Activated CD4-positive, alpha-beta memory T cell treated with anti-CD3 and anti-CD28 coated beads, Interleukin-2, amount 10 ng/mL, durations not matched to agents 7 days and 5 days (primary cell): ENCODE results near the gene ADM5. TPM values are rescaled to one million over a fixed set of nuclear protein-coding genes. Genes with fewer than 3 reads are reported as not detected.

Experiments used
- CTCF ChIA-PET: fragments of 350-600 bp; sonication (Branson Sonifier 250); formaldehyde crosslinking; loops from one replicate; lab custom pipeline; 2021; ENCODE audit warnings: antibody characterized with exemption, inconsistent platforms; lab: Charles Lee
- POLR2A ChIA-PET: fragments of 350-600 bp; sonication (Branson Sonifier 250); formaldehyde crosslinking; loops from one replicate; lab custom pipeline; 2021; ENCODE audit warnings: antibody characterized with exemption; lab: Charles Lee
- DNase-seq: peaks from one replicate; pipeline ENCODE4 v3.0.0-alpha.2; 2020
- H3K27ac Mint-ChIP-seq: one replicate; pipeline ENCODE4 v1.8.0; 2021; ENCODE audit warnings: mild to moderate bottlenecking, mixed read lengths
- H3K27me3 Mint-ChIP-seq: one replicate; pipeline ENCODE4 v1.8.0; 2021; ENCODE audit warnings: mixed read lengths
- H3K36me3 Mint-ChIP-seq: one replicate; pipeline ENCODE4 v1.8.0; 2021; ENCODE audit warnings: low read depth, mixed read lengths
- H3K4me1 Mint-ChIP-seq: one replicate; pipeline ENCODE4 v1.8.0; 2021; ENCODE audit warnings: mixed read lengths
- H3K4me3 Mint-ChIP-seq: one replicate; pipeline ENCODE4 v1.8.0; 2021; ENCODE audit warnings: mild to moderate bottlenecking, mixed read lengths
- H3K9me3 Mint-ChIP-seq: one replicate; pipeline ENCODE4 v1.8.0; 2021; ENCODE audit warnings: mixed read lengths
- total RNA-seq, 2 experiments: library from RNA; stranded (reverse); gene quantifications; one replicate each; pipeline ENCODE4 v1.2.3, GENCODE V29; 2021

The ADM5 gene
- total RNA-seq, 2 experiments from 2014 or later: 2.6 to 2.9 TPM

- Mint-ChIP-seq H3K4me1 (peaks cover 7% of the 10 kb centered on the region), H3K36me3 (no peaks in the 10 kb centered on the region), H3K4me3 (no peak overlapping the region), H3K27me3 (peaks cover 19% of the 10 kb centered on the region), H3K9me3 (no peaks in the 10 kb centered on the region), H3K27ac (no peak overlapping the region)
- CTCF ChIA-PET: interaction anchor here (0.6 kb wide), 1 partner anchor 15 kb away, joined by 3 read pairs; no protein-coding TSS in a partner anchor
- POLR2A ChIA-PET: no interaction called here
- no peak for DNase-seq
Observed at GRCh38 chr19:49696115-49696514, 6.7 kb downstream of the ADM5 start.

GRCh38 chr19:49696865-49697264 is 7.5 kb downstream of the ADM5 start:
- peaks cover 3% of the 10 kb centered on the region for H3K4me1 Mint-ChIP-seq

GRCh38 chr19:49699364-49699763 is 10.0 kb downstream of the ADM5 start:
- CTCF ChIA-PET: interaction anchor here (0.7 to 2.5 kb wide), 5 partner anchors 14 to 398 kb away, joined by 3 to 9 read pairs (median 3); no protein-coding TSS in a partner anchor
- Mint-ChIP-seq H3K9me3 (no peaks in the 10 kb centered on the region), H3K27me3 (peaks cover 9% of the 10 kb centered on the region), H3K36me3 (no peaks in the 10 kb centered on the region), H3K27ac (no peak overlapping the region), H3K4me1 (no peaks in the 10 kb centered on the region), H3K4me3 (no peak overlapping the region)
- POLR2A ChIA-PET: no interaction called here
- no peak for DNase-seq

More at GRCh38 chr19:49696865-49697264, 7.5 kb downstream of the ADM5 start:
- Mint-ChIP-seq H3K4me3 (no peak overlapping the region), H3K36me3 (no peaks in the 10 kb centered on the region), H3K27ac (no peak overlapping the region), H3K9me3 (no peaks in the 10 kb centered on the region), H3K27me3 (peaks cover 19% of the 10 kb centered on the region)
- no peak for DNase-seq
- POLR2A ChIA-PET: no interaction called here
- CTCF ChIA-PET: no interaction called here

DNA sequence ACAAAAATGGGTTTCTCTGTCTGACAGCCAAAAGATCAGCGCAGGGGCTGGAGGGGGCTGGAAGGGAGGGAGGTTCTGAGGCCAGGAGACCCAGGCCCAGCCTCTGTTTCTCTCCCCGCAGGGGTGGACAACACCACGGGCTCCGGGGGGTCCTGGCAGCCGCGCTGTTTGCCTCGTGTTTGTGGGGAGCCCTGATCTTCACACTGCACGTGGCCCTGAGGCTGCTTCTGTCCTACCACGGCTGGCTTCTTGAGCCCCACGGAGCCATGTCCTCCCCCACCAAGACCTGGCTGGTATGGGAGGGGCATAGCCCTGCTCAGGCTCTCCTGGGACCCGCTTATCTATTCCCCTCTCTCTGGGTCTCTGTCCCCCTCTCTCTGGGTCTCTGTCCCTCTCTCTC is 11.2 kb downstream of the ADM5 start:
- H3K9me3 Mint-ChIP-seq: no peaks in the 10 kb centered on the region
- no peaks in the 10 kb centered on the region for H3K36me3 Mint-ChIP-seq
- no peak overlapping the region for H3K27ac Mint-ChIP-seq
- no peak for DNase-seq
- H3K4me3 Mint-ChIP-seq: no peak overlapping the region
- CTCF ChIA-PET: interaction anchor here (1.1 kb wide), 1 partner anchor 17 kb away, joined by 3 read pairs; no protein-coding TSS in a partner anchor
- H3K4me1 Mint-ChIP-seq: no peaks in the 10 kb centered on the region
- POLR2A ChIA-PET: no interaction called here
- peaks cover 8% of the 10 kb centered on the region for H3K27me3 Mint-ChIP-seq

DNA sequence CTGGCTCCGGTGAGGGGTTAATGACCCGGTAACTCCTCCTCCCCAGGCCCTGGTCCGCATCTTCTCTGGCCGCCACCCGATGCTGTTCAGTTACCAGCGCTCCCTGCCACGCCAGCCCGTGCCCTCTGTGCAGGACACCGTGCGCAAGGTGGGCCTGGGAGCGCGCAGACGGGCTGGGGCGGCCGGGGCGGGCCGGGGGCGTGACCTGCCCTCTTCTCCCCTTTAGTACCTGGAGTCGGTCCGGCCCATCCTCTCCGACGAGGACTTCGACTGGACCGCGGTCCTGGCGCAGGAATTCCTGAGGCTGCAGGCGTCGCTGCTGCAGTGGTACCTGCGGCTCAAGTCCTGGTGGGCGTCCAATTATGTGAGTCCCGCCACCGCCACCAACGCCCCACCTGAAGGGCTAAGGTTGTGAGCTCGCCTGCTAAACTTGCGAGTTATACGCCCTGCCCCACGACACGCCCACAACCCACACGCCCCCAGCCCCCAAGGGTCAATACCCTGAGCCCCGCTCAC is 11.9 kb downstream of the ADM5 start:
- Mint-ChIP-seq H3K9me3 (no peaks in the 10 kb centered on the region), H3K4me3 (no peak overlapping the region), H3K4me1 (no peaks in the 10 kb centered on the region), H3K36me3 (no peaks in the 10 kb centered on the region), H3K27me3 (peaks cover 8% of the 10 kb centered on the region), H3K27ac (no peak overlapping the region)
- ChIA-PET CTCF (no interaction called here), POLR2A (no interaction called here)
- DNase-seq: no peak

- Mint-ChIP-seq H3K9me3 (no peaks in the 10 kb centered on the region), H3K27ac (no peak overlapping the region), H3K4me3 (no peak overlapping the region), H3K4me1 (no peaks in the 10 kb centered on the region), H3K27me3 (peaks cover 5% of the 10 kb centered on the region), H3K36me3 (no peaks in the 10 kb centered on the region)
- CTCF ChIA-PET: interaction anchor here (1.2 kb wide), 1 partner anchor 12 kb away, joined by 4 read pairs; no protein-coding TSS in a partner anchor
- DNase-seq: no peak
- POLR2A ChIA-PET: no interaction called here
Observed at GRCh38 chr19:49704888-49705642, 15.7 kb downstream of the ADM5 start.

- Mint-ChIP-seq H3K36me3 (no peaks in the 10 kb centered on the region), H3K27me3 (peaks cover 5% of the 10 kb centered on the region), H3K4me3 (no peak overlapping the region), H3K27ac (no peak overlapping the region), H3K4me1 (no peaks in the 10 kb centered on the region), H3K9me3 (no peaks in the 10 kb centered on the region)
- no peak for DNase-seq
- ChIA-PET POLR2A (no interaction called here), CTCF (no interaction called here)
Observed at GRCh38 chr19:49705919-49706318, 16.5 kb downstream of the ADM5 start.

DNA sequence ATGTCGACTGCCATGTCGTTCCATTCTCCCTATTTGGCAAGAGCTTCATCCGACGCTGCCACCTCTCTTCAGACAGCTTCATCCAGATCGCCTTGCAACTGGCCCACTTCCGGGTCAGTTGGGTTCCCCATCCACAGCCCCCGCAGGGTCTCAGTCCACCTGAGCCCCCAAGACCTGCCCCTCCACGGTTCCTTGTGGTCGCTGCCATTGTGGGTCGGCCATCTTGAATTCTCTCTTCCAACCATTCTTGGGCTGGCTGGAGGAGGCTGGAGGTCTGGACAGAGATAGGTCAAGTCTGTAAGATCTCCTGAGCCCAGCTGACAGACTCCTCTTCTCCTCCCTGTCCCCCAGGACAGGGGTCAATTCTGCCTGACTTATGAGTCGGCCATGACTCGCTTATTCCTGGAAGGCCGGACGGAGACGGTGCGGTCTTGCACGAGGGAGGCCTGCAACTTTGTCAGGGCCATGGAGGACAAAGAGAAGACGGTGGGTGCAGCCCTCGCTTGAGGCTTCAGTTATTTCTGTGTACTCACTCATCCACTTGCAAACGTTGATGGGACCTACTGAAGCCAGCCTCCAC is 21.1 kb downstream of the ADM5 start:
- ChIA-PET POLR2A (no interaction called here), CTCF (no interaction called here)
- peaks cover 5% of the 10 kb centered on the region for H3K4me1 Mint-ChIP-seq
- no peak overlapping the region for H3K4me3 Mint-ChIP-seq
- peaks cover 2% of the 10 kb centered on the region for H3K9me3 Mint-ChIP-seq
- H3K27ac Mint-ChIP-seq: no peak overlapping the region
- no peak for DNase-seq
- no peaks in the 10 kb centered on the region for H3K36me3 Mint-ChIP-seq
- H3K27me3 Mint-ChIP-seq: no peaks in the 10 kb centered on the region

- ChIA-PET CTCF (no interaction called here), POLR2A (no interaction called here)
- no peak overlapping the region for H3K27ac Mint-ChIP-seq
- no peaks in the 10 kb centered on the region for H3K27me3 Mint-ChIP-seq
- H3K4me3 Mint-ChIP-seq: no peak overlapping the region
- H3K4me1 Mint-ChIP-seq: peaks cover 13% of the 10 kb centered on the region
- H3K36me3 Mint-ChIP-seq: no peaks in the 10 kb centered on the region
- H3K9me3 Mint-ChIP-seq: peaks cover 5% of the 10 kb centered on the region
- no peak for DNase-seq
Observed at GRCh38 chr19:49712397-49712859, 23.0 kb downstream of the ADM5 start.

DNA sequence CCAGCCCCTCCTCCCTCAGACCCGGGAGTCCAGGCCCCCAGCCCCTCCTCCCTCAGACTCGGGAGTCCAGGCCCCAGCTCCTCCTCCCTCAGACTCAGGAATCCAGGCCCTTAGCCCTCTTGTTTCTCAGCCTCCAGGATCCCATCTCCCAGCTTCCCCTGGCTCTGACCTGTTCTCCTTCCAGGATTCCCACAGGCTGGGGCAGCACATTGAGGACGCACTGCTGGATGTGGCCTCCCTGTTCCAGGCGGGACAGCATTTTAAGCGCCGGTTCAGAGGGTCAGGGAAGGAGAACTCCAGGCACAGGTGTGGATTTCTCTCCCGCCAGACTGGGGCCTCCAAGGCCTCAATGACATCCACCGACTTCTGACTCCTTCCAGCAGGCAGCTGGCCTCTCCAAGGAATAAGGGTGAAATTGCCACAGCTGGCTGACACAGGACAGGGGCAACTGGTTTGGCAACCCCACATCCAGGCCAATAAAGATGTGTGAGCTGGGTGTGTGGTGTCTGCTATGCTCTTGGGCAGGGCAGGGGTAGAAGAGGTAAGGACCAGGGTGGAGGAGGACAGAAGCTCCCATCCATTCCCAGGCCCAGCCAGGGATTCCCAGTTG is 23.9 kb downstream of the ADM5 start:
- H3K4me1 Mint-ChIP-seq: peaks cover 18% of the 10 kb centered on the region
- no peak for DNase-seq
- no peaks in the 10 kb centered on the region for H3K27me3 Mint-ChIP-seq
- no peaks in the 10 kb centered on the region for H3K36me3 Mint-ChIP-seq
- ChIA-PET POLR2A (no interaction called here), CTCF (no interaction called here)
- H3K4me3 Mint-ChIP-seq: no peak overlapping the region
- peaks cover 5% of the 10 kb centered on the region for H3K9me3 Mint-ChIP-seq
- no peak overlapping the region for H3K27ac Mint-ChIP-seq

GRCh38 chr19:49716154-49716553 is 26.8 kb downstream of the ADM5 start:
- Mint-ChIP-seq H3K9me3 (peaks cover 5% of the 10 kb centered on the region), H3K4me1 (peaks cover 25% of the 10 kb centered on the region), H3K27ac (no peak overlapping the region), H3K4me3 (no peak overlapping the region), H3K27me3 (no peaks in the 10 kb centered on the region), H3K36me3 (no peaks in the 10 kb centered on the region)
- DNase-seq: no peak
- ChIA-PET POLR2A (interaction anchor here (1.5 kb wide), 1 partner anchor 51 kb away, joined by 6 read pairs; the partner anchor contains the start of gene AP2A1), CTCF (interaction anchor here (1.0 to 2.1 kb wide), 4 partner anchors 26 to 107 kb away, joined by 3 to 7 read pairs (median 3); partner anchors contain the start of genes AP2A1 and CPT1C)

DNA sequence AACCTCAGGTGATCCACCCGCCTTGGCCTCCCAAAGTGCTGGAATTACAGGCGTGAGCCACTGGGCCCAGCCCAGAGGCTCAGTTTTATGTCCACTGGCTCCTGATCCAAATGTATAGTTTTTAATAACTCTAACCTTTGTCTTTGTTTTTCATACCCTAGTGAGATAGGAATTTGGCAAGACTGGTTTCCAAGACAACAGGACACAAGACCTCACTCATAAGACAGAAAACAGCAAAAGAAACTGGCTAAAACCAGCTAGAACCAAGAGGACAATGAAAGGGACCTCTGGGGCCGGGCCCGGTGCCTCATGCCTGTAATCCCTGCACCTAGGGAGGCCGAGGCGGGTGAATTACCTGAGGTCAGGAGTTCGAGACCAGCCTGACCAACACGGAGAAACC is 29.1 kb downstream of the ADM5 start:
- no peak for DNase-seq

More for the DNA sequence above, 29.1 kb downstream of the ADM5 start:
- peaks cover 25% of the 10 kb centered on the region for H3K4me1 Mint-ChIP-seq
- H3K27ac Mint-ChIP-seq: peak overlapping the region; percentile 40
- ChIA-PET POLR2A (interaction anchor here (1.3 kb wide), 1 partner anchor 132 kb away, joined by 3 read pairs; no protein-coding TSS in a partner anchor), CTCF (interaction anchor here (0.9 to 2.1 kb wide), 8 partner anchors 12 to 172 kb away, joined by 3 to 9 read pairs (median 5); partner anchors contain the start of genes AP2A1, PTOV1 and TSKS)
- H3K36me3 Mint-ChIP-seq: no peaks in the 10 kb centered on the region
- peak overlapping the region; percentile 76 for H3K4me3 Mint-ChIP-seq
- no peaks in the 10 kb centered on the region for H3K27me3 Mint-ChIP-seq
- H3K9me3 Mint-ChIP-seq: peaks cover 5% of the 10 kb centered on the region
